ENCODE results near the gene GP5. TPM values are rescaled to one million over a fixed set of nuclear protein-coding genes. Genes with fewer than 3 reads are reported as not detected.

GP5 gene
- total and polyA plus RNA-seq, 2 of the 13 experiments (the other 11 are each of a cell fraction or from before 2014, with no cell fraction given) = not detected

DNA sequence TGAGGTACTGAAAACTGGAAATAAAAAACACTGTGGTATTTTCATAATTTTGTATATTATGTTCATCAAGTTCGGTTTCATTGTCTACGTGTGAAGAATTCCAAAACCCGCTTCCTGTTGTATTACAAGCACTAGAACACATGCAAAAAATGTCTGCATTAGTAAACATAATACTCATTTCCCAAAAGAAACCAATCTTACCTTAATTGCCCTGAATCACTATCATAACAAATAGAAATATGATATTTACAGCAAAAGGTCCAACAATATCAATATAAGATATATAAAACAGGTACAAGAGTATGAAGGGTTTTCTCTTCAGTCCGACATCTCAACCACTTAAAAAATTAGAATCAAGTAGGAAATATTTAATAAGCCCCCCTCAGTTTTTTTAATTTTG, 26.3 kb upstream of the GP5 start (continued):
- TF ChIP-seq ZKSCAN1 (IDR thresholded peaks at IDR 0.05; ENCODE audit: low read length) = no peak
- TF ChIP-seq, protein P1, sequence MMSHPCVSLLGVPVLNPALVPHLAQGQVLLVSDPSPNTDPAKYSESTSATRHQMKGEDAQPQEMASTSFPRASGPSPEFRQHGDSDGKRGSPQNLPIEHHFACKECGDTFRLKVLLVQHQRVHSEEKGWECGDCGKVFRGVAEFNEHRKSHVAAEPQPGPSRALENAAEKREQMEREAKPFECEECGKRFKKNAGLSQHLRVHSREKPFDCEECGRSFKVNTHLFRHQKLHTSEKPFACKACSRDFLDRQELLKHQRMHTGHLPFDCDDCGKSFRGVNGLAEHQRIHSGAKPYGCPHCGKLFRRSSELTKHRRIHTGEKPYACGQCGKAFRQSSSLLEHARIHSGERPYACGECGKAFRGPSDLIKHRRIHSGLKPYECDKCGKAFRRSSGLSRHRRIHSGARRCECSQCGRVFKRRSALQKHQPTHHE (CRISPR knock-in tag; IDR thresholded peaks at IDR 0.05; ENCODE audit: borderline replicate concordance) = no peak
- no peak for TF ChIP-seq HDAC1 (CRISPR knock-in tag; IDR thresholded peaks at IDR 0.05)

GRCh38 chr3:194424953-194425352, 25.9 kb upstream of the GP5 start:
- Histone ChIP-seq H4K20me1 (ENCODE audit: insufficient read depth, low read length) (no peaks in the 10 kb centered on the region), H3K4me3 (replicated peaks in 1 of 3; ENCODE audit: insufficient read depth in 1 of 3, low read depth in 2 of 3, low read length in 3 of 3) (no peak overlapping the region), H3K79me2 (ENCODE audit: insufficient read depth, low read length) (no peaks in the 10 kb centered on the region), H2AFZ (ENCODE audit: low read length) (no peak overlapping the region), H3K9me3 (ENCODE audit: low read length) (no peaks in the 10 kb centered on the region), H3K27ac (ENCODE audit: extremely low read length, insufficient read depth, low read length) (no peak overlapping the region), H3K4me1 (ENCODE audit: insufficient read depth, low read length) (no peaks in the 10 kb centered on the region), H3K27me3 (ENCODE audit: control insufficient read depth in 1 of 2, insufficient read depth in 2 of 2, low read length in 2 of 2) (no peaks in the 10 kb centered on the region), H3K9ac (ENCODE audit: insufficient read depth, low read depth, low read length) (no peak overlapping the region), H3K4me2 (ENCODE audit: low read depth, low read length) (no peak overlapping the region), H3K36me3 (replicated peaks in 1 of 2; ENCODE audit: control insufficient read depth in 1 of 2, insufficient read depth in 2 of 2, low read length in 2 of 2) (peaks cover 15 to 60% of the 10 kb centered on the region in 2 experiments)
- DNase-seq (ENCODE audit: low spot score) (no peak), ATAC-seq (no peak), FAIRE-seq (no peak)
- CTCF ChIA-PET (ENCODE audit: low intra/inter-chr PET ratio, low total read pairs) = no interaction called here
- BruUV-seq (replicated peaks) = no TSS peak
- intact Hi-C loops (cut with micrococcal nuclease; ENCODE audit: unreplicated experiment) (no loop called here), in situ Hi-C loops (cut with HindIII; ENCODE audit: extremely low pct_ligation_motif_present, low pct_unique_long_range_greater_than_20kb) (no loop called here)
- TF ChIP-seq ZNF292 (CRISPR knock-in tag; IDR thresholded peaks at IDR 0.05; ENCODE audit: borderline replicate concordance, low read depth) (no peak), ZNF550 (CRISPR knock-in tag; IDR thresholded peaks at IDR 0.05; ENCODE audit: borderline replicate concordance) (no peak), JUNB (CRISPR knock-in tag; IDR thresholded peaks at IDR 0.05; ENCODE audit: borderline replicate concordance) (no peak), ZFP36L1 (CRISPR knock-in tag; IDR thresholded peaks at IDR 0.05) (no peak), ZNF124 (CRISPR knock-in tag; IDR thresholded peaks at IDR 0.05) (no peak), ZSCAN25 (CRISPR knock-in tag; IDR thresholded peaks at IDR 0.05) (no peak), MIER2 (CRISPR knock-in tag; IDR thresholded peaks at IDR 0.05) (no peak), NR1H2 (CRISPR knock-in tag; IDR thresholded peaks at IDR 0.05; ENCODE audit: borderline replicate concordance, low read depth) (no peak), GPBP1L1 (CRISPR knock-in tag; IDR thresholded peaks at IDR 0.05) (no peak), MAF1 (CRISPR knock-in tag; IDR thresholded peaks at IDR 0.05; ENCODE audit: borderline replicate concordance) (no peak), AGO2 (optimal IDR thresholded peaks at IDR 0.05; ENCODE audit: low read depth, low read length) (no peak), ZFP41 (CRISPR knock-in tag; IDR thresholded peaks at IDR 0.05; ENCODE audit: borderline replicate concordance) (no peak), ZNF773 (CRISPR knock-in tag; IDR thresholded peaks at IDR 0.05; ENCODE audit: borderline replicate concordance) (no peak)
- POLR2A ChIA-PET = no interaction called here
- WGBS (ENCODE audit: low lambda C conversion rate) = 96% methylated on average over 7 of the region's 7 CpGs
